Glutamatergic neuron (in vitro differentiated cells): ENCODE measurements around the gene CALR. TPM values are rescaled to one million over a fixed set of nuclear protein-coding genes. Genes with fewer than 3 reads are reported as not detected.

Source experiments
- DNase-seq: peaks from one replicate; pipeline ENCODE4 v3.0.0; 2022
- H3K27ac Mint-ChIP-seq: one replicate; pipeline ENCODE4 v1.8.0; 2020; ENCODE audit warnings: mild to moderate bottlenecking, mixed read lengths, inconsistent platforms; ENCODE audit not compliant: unreplicated experiment
- H3K27me3 Mint-ChIP-seq: one replicate; pipeline ENCODE4 v1.8.0; 2020; ENCODE audit warnings: mild to moderate bottlenecking, moderate library complexity, mixed read lengths, inconsistent platforms; ENCODE audit not compliant: unreplicated experiment
- H3K36me3 Mint-ChIP-seq: one replicate; pipeline ENCODE4 v1.8.0; 2020; ENCODE audit warnings: mild to moderate bottlenecking, mixed read lengths, inconsistent platforms; ENCODE audit not compliant: unreplicated experiment
- H3K4me1 Mint-ChIP-seq: one replicate; pipeline ENCODE4 v1.8.0; 2020; ENCODE audit warnings: mild to moderate bottlenecking, low read depth, mixed read lengths, inconsistent platforms; ENCODE audit not compliant: unreplicated experiment
- H3K4me3 Mint-ChIP-seq: one replicate; pipeline ENCODE4 v1.8.0; 2020; ENCODE audit warnings: mild to moderate bottlenecking, mixed read lengths, inconsistent platforms; ENCODE audit not compliant: unreplicated experiment
- H3K9me3 Mint-ChIP-seq: one replicate; pipeline ENCODE4 v1.8.0; 2020; ENCODE audit warnings: mild to moderate bottlenecking, moderate library complexity, mixed read lengths, inconsistent platforms; ENCODE audit not compliant: unreplicated experiment
- CTCF ChIP-seq: fragments of 200-600 bp; sonication (generic); IDR thresholded peaks from one replicate; pipeline ENCODE4 v1.5.0; 2021; ENCODE audit not compliant: partially characterized antibody, unreplicated experiment
- total RNA-seq: library from RNA; stranded (reverse); fragmentation: NEBNext Ultra II Directional; extraction: Animal tissue kit (Norgen Biotek cat#: 25700); gene quantifications from one replicate; pipeline ENCODE4 v1.2.1, GENCODE V29; 2021; ENCODE audit not compliant: unreplicated experiment

CALR gene
- total RNA-seq, 1 donor from 2014 or later, result 543 TPM

- Mint-ChIP-seq H3K27ac (peak overlapping the region; percentile 82), H3K4me1 (peaks cover 12% of the 10 kb centered on the region), H3K36me3 (no peaks in the 10 kb centered on the region), H3K27me3 (peaks cover 14% of the 10 kb centered on the region), H3K9me3 (peaks cover 19% of the 10 kb centered on the region), H3K4me3 (peak overlapping the region; percentile 92)
- TF ChIP-seq CTCF, result no peak
- peak; percentile 79 for DNase-seq
These were observed 7.8 kb downstream of the CALR start for GRCh38 chr19:12946092-12946721.

- Mint-ChIP-seq H3K4me3 (peak overlapping the region; percentile 92), H3K9me3 (peaks cover 21% of the 10 kb centered on the region), H3K27me3 (peaks cover 17% of the 10 kb centered on the region), H3K27ac (peak overlapping the region; percentile 82), H3K4me1 (peaks cover 12% of the 10 kb centered on the region), H3K36me3 (no peaks in the 10 kb centered on the region)
- DNase-seq, result no peak
- no peak for TF ChIP-seq CTCF
These were observed 8.5 kb downstream of the CALR start for GRCh38 chr19:12946731-12947496.

- H3K36me3 Mint-ChIP-seq, result no peaks in the 10 kb centered on the region
These were observed 9.5 kb downstream of the CALR start for GRCh38 chr19:12947702-12948611.

GRCh38 chr19:12948612-12949362 lies 10.4 kb downstream of the CALR start:
- DNase-seq, result no peak
- peaks cover 22% of the 10 kb centered on the region for H3K4me1 Mint-ChIP-seq
- H3K27me3 Mint-ChIP-seq, result peaks cover 20% of the 10 kb centered on the region
- H3K36me3 Mint-ChIP-seq, result no peaks in the 10 kb centered on the region
- no peak for TF ChIP-seq CTCF
- no peak overlapping the region for H3K4me3 Mint-ChIP-seq
- no peak overlapping the region for H3K27ac Mint-ChIP-seq
- peaks cover 23% of the 10 kb centered on the region for H3K9me3 Mint-ChIP-seq

More at GRCh38 chr19:12947702-12948611, 9.5 kb downstream of the CALR start:
- H3K4me3 Mint-ChIP-seq, result no peak overlapping the region
- DNase-seq, result no peak
- H3K4me1 Mint-ChIP-seq, result peaks cover 19% of the 10 kb centered on the region
- TF ChIP-seq CTCF, result no peak
- H3K27ac Mint-ChIP-seq, result peak overlapping the region; percentile 5
- peaks cover 21% of the 10 kb centered on the region for H3K9me3 Mint-ChIP-seq
- peaks cover 17% of the 10 kb centered on the region for H3K27me3 Mint-ChIP-seq
